GM23338 (cell line): Measurements from ENCODE around the gene PHC2. TPM values are rescaled to one million over a fixed set of nuclear protein-coding genes. Genes with fewer than 3 reads are reported as not detected.

Source experiments
- EZH2 ChIP-seq: fragments of 200-600 bp; sonication (generic); IDR thresholded peaks from one replicate; pipeline ENCODE4 v1.8.0; 2017; ENCODE audit warnings: antibody characterized with exemption, mild to moderate bottlenecking, low read depth; ENCODE audit not compliant: unreplicated experiment
- POLR2AphosphoS5 ChIP-seq: IDR thresholded peaks from 2 replicates; pipeline ENCODE4 v1.6.1; 2016; ENCODE audit warnings: antibody characterized with exemption, low read depth
- ZNF331 ChIP-seq: fragments of 250-450 bp; sonication (Bioruptor Pico); IDR thresholded peaks from 2 replicates; pipeline ENCODE4 v1.5.0; 2020; ENCODE audit warnings: low read depth, mild to moderate bottlenecking, moderate library complexity
- polyA plus RNA-seq: library from polyadenylated mRNA; unstranded; fragments of >200 nt; fragmentation: Nextera tagmentation; extraction: Ambion mirVana; gene quantifications from 2 replicates; pipeline ENCODE4 v1.2.1, GENCODE V29; 2016
- total RNA-seq: library from RNA; depleted of rRNA; stranded (reverse); fragments of >200 nt; shearing (Covaris generic); gene quantifications from 2 replicates; pipeline ENCODE4 v1.2.3, GENCODE V29; 2014
- TF ChIP-seq, protein P1 (sequence below): fragments of 250-450 bp; sonication (Bioruptor Pico); IDR thresholded peaks from 2 replicates; pipeline ENCODE4 v1.5.0; 2020; ENCODE audit warnings: mild to moderate bottlenecking, moderate library complexity
- TF ChIP-seq, protein P2 (sequence below): IDR thresholded peaks from one replicate; pipeline ENCODE4 v1.6.1; 2018; ENCODE audit warnings: antibody characterized with exemption; ENCODE audit not compliant: unreplicated experiment
- TF ChIP-seq, protein P3 (sequence below), 2 experiments: fragments of 200-600 bp in 1 of 2; sonication (generic) in 1 of 2; conservative IDR thresholded peaks; 2 replicates each; pipeline versions ENCODE4 v1.5.1 to v1.6.1; 2016 to 2017; ENCODE audit warnings: antibody characterized with exemption in 2 of 2, low read depth in 2 of 2, mild to moderate bottlenecking in 2 of 2, moderate library complexity in 1 of 2

PHC2 gene
- total and polyA plus RNA-seq, 2 experiments from 2014 or later = 1.7 to 7.3 TPM

DNA sequence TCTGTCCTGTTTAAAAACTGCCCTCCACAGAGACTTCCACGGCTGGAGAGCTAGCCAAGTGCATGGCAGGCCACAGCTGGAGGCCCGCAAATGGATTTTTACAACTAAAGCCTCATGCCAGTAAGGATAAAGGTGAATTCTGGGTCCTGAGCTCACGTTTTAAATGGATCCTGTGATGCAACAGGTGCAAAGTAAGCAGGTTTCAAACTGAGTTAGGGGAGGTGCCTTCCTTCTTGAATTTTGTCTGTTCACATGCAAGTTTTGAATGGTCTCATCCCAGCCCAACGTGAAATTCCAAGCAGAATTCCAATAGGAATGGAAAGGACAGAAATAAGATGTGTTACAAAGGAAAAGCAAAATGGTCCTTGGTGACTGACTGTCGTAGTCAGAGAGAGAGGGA lies 73.8 kb downstream of the PHC2 start (continued):
- TF ChIP-seq, protein P1, sequence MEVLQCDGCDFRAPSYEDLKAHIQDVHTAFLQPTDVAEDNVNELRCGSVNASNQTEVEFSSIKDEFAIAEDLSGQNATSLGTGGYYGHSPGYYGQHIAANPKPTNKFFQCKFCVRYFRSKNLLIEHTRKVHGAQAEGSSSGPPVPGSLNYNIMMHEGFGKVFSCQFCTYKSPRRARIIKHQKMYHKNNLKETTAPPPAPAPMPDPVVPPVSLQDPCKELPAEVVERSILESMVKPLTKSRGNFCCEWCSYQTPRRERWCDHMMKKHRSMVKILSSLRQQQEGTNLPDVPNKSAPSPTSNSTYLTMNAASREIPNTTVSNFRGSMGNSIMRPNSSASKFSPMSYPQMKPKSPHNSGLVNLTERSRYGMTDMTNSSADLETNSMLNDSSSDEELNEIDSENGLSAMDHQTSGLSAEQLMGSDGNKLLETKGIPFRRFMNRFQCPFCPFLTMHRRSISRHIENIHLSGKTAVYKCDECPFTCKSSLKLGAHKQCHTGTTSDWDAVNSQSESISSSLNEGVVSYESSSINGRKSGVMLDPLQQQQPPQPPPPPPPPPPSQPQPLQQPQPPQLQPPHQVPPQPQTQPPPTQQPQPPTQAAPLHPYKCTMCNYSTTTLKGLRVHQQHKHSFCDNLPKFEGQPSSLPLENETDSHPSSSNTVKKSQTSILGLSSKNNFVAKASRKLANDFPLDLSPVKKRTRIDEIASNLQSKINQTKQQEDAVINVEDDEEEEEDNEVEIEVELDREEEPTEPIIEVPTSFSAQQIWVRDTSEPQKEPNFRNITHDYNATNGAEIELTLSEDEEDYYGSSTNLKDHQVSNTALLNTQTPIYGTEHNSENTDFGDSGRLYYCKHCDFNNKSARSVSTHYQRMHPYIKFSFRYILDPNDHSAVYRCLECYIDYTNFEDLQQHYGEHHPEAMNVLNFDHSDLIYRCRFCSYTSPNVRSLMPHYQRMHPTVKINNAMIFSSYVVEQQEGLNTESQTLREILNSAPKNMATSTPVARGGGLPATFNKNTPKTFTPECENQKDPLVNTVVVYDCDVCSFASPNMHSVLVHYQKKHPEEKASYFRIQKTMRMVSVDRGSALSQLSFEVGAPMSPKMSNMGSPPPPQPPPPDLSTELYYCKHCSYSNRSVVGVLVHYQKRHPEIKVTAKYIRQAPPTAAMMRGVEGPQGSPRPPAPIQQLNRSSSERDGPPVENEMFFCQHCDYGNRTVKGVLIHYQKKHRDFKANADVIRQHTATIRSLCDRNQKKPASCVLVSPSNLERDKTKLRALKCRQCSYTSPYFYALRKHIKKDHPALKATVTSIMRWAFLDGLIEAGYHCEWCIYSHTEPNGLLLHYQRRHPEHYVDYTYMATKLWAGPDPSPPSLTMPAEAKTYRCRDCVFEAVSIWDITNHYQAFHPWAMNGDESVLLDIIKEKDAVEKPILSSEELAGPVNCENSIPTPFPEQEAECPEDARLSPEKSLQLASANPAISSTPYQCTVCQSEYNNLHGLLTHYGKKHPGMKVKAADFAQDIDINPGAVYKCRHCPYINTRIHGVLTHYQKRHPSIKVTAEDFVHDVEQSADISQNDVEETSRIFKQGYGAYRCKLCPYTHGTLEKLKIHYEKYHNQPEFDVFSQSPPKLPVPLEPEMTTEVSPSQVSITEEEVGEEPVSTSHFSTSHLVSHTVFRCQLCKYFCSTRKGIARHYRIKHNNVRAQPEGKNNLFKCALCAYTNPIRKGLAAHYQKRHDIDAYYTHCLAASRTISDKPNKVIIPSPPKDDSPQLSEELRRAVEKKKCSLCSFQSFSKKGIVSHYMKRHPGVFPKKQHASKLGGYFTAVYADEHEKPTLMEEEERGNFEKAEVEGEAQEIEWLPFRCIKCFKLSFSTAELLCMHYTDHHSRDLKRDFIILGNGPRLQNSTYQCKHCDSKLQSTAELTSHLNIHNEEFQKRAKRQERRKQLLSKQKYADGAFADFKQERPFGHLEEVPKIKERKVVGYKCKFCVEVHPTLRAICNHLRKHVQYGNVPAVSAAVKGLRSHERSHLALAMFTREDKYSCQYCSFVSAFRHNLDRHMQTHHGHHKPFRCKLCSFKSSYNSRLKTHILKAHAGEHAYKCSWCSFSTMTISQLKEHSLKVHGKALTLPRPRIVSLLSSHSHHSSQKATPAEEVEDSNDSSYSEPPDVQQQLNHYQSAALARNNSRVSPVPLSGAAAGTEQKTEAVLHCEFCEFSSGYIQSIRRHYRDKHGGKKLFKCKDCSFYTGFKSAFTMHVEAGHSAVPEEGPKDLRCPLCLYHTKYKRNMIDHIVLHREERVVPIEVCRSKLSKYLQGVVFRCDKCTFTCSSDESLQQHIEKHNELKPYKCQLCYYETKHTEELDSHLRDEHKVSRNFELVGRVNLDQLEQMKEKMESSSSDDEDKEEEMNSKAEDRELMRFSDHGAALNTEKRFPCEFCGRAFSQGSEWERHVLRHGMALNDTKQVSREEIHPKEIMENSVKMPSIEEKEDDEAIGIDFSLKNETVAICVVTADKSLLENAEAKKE (CRISPR knock-in tag) = no peak
- TF ChIP-seq POLR2AphosphoS5 (no peak), ZNF331 (no peak), EZH2 (no peak)
- TF ChIP-seq, protein P2, sequence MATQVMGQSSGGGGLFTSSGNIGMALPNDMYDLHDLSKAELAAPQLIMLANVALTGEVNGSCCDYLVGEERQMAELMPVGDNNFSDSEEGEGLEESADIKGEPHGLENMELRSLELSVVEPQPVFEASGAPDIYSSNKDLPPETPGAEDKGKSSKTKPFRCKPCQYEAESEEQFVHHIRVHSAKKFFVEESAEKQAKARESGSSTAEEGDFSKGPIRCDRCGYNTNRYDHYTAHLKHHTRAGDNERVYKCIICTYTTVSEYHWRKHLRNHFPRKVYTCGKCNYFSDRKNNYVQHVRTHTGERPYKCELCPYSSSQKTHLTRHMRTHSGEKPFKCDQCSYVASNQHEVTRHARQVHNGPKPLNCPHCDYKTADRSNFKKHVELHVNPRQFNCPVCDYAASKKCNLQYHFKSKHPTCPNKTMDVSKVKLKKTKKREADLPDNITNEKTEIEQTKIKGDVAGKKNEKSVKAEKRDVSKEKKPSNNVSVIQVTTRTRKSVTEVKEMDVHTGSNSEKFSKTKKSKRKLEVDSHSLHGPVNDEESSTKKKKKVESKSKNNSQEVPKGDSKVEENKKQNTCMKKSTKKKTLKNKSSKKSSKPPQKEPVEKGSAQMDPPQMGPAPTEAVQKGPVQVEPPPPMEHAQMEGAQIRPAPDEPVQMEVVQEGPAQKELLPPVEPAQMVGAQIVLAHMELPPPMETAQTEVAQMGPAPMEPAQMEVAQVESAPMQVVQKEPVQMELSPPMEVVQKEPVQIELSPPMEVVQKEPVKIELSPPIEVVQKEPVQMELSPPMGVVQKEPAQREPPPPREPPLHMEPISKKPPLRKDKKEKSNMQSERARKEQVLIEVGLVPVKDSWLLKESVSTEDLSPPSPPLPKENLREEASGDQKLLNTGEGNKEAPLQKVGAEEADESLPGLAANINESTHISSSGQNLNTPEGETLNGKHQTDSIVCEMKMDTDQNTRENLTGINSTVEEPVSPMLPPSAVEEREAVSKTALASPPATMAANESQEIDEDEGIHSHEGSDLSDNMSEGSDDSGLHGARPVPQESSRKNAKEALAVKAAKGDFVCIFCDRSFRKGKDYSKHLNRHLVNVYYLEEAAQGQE = no peak
- TF ChIP-seq, protein P3, sequence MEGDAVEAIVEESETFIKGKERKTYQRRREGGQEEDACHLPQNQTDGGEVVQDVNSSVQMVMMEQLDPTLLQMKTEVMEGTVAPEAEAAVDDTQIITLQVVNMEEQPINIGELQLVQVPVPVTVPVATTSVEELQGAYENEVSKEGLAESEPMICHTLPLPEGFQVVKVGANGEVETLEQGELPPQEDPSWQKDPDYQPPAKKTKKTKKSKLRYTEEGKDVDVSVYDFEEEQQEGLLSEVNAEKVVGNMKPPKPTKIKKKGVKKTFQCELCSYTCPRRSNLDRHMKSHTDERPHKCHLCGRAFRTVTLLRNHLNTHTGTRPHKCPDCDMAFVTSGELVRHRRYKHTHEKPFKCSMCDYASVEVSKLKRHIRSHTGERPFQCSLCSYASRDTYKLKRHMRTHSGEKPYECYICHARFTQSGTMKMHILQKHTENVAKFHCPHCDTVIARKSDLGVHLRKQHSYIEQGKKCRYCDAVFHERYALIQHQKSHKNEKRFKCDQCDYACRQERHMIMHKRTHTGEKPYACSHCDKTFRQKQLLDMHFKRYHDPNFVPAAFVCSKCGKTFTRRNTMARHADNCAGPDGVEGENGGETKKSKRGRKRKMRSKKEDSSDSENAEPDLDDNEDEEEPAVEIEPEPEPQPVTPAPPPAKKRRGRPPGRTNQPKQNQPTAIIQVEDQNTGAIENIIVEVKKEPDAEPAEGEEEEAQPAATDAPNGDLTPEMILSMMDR (conservative IDR thresholded peaks at IDR 0.05; ENCODE audit: low read depth in 2 of 2) = no peak
